Body of pancreas (tissue), 4 donors: ENCODE results near the gene RYR3.

Experiments
- CTCF ChIP-seq, 7 experiments: fragments of 450-650 bp in 4 of 7; fragments of 200-600 bp in 3 of 7; sonication (generic) in 3 of 7; IDR thresholded peaks; one replicate each; pipeline ENCODE4 v1.5.1; 2016 to 2019; ENCODE audit warnings: antibody characterized with exemption in 7 of 7
- POLR2A ChIP-seq, 3 donors: fragments of 450-650 bp; IDR thresholded peaks; one replicate each; pipeline ENCODE4 v1.6.1; 2016; ENCODE audit warnings: antibody characterized with exemption in 3 of 3, mild to moderate bottlenecking in 2 of 3

GRCh38 chr15:33641069-33641468 lies 330.3 kb downstream of the RYR3 start:
- TF ChIP-seq CTCF (IDR thresholded peaks at IDR 0.05), result no peak
- TF ChIP-seq POLR2A (IDR thresholded peaks at IDR 0.05), result no peak
